ENCODE results near the gene F2RL2. TPM values are rescaled to one million over a fixed set of nuclear protein-coding genes. Genes with fewer than 3 reads are reported as not detected.

Gene F2RL2
- total RNA-seq, 1 experiment from 2014 or later, result 0.13 TPM

GRCh38 chr5:76570153-76570552, 53.0 kb downstream of the F2RL2 start:
- in situ Hi-C loops (cut with HindIII; ENCODE audit: low pct_unique_long_range_greater_than_20kb, low sequenced_read_pairs), result no loop called here
- intact Hi-C loops (cut with micrococcal nuclease; ENCODE audit: unreplicated experiment), result no loop called here
- ATAC-seq (no peak), DNase-seq (ENCODE audit: low read depth, low spot score) (no peak)
- ChIA-PET CTCF (interaction anchor here (0.7 kb wide), 1 partner anchor 249 kb away, joined by 5 read pairs; the partner anchor contains the start of gene F2RL1), POLR2A (no interaction called here)
- H3K9me3 ChIP-seq (ENCODE audit: control insufficient read depth, insufficient read depth, low read depth, low read length), result no peaks in the 10 kb centered on the region
- H3K4me1 ChIP-seq (ENCODE audit: control insufficient read depth, insufficient read depth, low read length), result no peaks in the 10 kb centered on the region
- H3K27me3 ChIP-seq (ENCODE audit: control insufficient read depth, insufficient read depth, low read length), result peaks cover 23% of the 10 kb centered on the region
- TF ChIP-seq REST (IDR thresholded peaks at IDR 0.05; ENCODE audit: insufficient read depth in 1 of 2, low read depth in 2 of 2, low read length in 1 of 2) (no peak), POLR2AphosphoS5 (IDR thresholded peaks at IDR 0.05; ENCODE audit: low read depth, low read length) (no peak), CTCF (IDR thresholded peaks at IDR 0.05) (no peak), SIN3A (IDR thresholded peaks at IDR 0.05; ENCODE audit: borderline replicate concordance, insufficient read depth, low read depth, low read length) (no peak), TCF7L2 (IDR thresholded peaks at IDR 0.05; ENCODE audit: low read depth, low read length) (no peak)
- H3K4me3 ChIP-seq (ENCODE audit: low read depth in 2 of 2, low read length in 2 of 2), result no peak overlapping the region
- no TSS peak for BruUV-seq (replicated peaks)
- no peak overlapping the region for H3K27ac ChIP-seq (ENCODE audit: low read length)
- no peaks in the 10 kb centered on the region for H3K36me3 ChIP-seq (ENCODE audit: control insufficient read depth, insufficient read depth, low read length)

Other genes with a start within 250 kb of the F2RL2 start
- gene IQGAP2, start 220.1 kb downstream of the F2RL2 start, total RNA-seq (2021; ENCODE audit: unreplicated experiment), result 0.59 TPM
- 26.0 TPM for gene F2R, start 92.7 kb upstream of the F2RL2 start, total RNA-seq (2021; ENCODE audit: unreplicated experiment)
- 65.9 TPM for gene F2RL1, start 195.6 kb upstream of the F2RL2 start, total RNA-seq (2021; ENCODE audit: unreplicated experiment)
- not detected for gene S100Z, start 226.6 kb upstream of the F2RL2 start, total RNA-seq (2021; ENCODE audit: unreplicated experiment)